ENCODE measurements around the gene PLA2G10. TPM values are rescaled to one million over a fixed set of nuclear protein-coding genes. Genes with fewer than 3 reads are reported as not detected.
"Not testable (repeated sequence)": the region's sequence is repeated elsewhere in the genome, so short reads cannot be mapped to it uniquely, and the experiment has no call there.

Gene PLA2G10
- total and polyA plus RNA-seq, 2 experiments from 2014 or later = 0.30 to 2.3 TPM

- no peak for DNase-seq (ENCODE audit: low spot score)
- TF ChIP-seq EZH2phosphoT487 (IDR thresholded peaks at IDR 0.05; ENCODE audit: low read depth, severe bottlenecking, unreplicated experiment) (no peak), CTCF (IDR thresholded peaks at IDR 0.05; ENCODE audit: poor library complexity) (no peak), EZH2 (IDR thresholded peaks at IDR 0.05; ENCODE audit: borderline replicate concordance) (no peak)
- H3K4me1 ChIP-seq (ENCODE audit: insufficient read depth) = peaks cover 35% of the 10 kb centered on the region
- H3K36me3 ChIP-seq (replicated peaks; ENCODE audit: insufficient read depth, low read depth) = no peaks in the 10 kb centered on the region
- H4K20me1 ChIP-seq (ENCODE audit: insufficient read depth, poor library complexity, severe bottlenecking) = peaks cover 18% of the 10 kb centered on the region
- no peaks in the 10 kb centered on the region for H3K27me3 ChIP-seq
- 72% methylated on average over 7 of the region's 7 CpGs for WGBS (ENCODE audit: low lambda C conversion rate, missing lambda C conversion rate)
- no peak overlapping the region for H2AFZ ChIP-seq
- H3K79me2 ChIP-seq = peaks cover 68% of the 10 kb centered on the region
- H3K4me3 ChIP-seq = no peak overlapping the region
- H3K27ac ChIP-seq = peak overlapping the region; percentile 93
- no peaks in the 10 kb centered on the region for H3K9me3 ChIP-seq (ENCODE audit: low read depth)
- no peaks in the 10 kb centered on the region for H3K9me2 ChIP-seq (replicated peaks; ENCODE audit: insufficient read depth)
- peak overlapping the region; percentile 89 for H3K4me2 ChIP-seq
Observed at GRCh38 chr16:14634389-14634725, 59.8 kb downstream of the PLA2G10 start.

- peaks cover 47% of the 10 kb centered on the region for H3K4me1 ChIP-seq (ENCODE audit: insufficient read depth)
- no peak for TF ChIP-seq EZH2phosphoT487 (IDR thresholded peaks at IDR 0.05; ENCODE audit: low read depth, severe bottlenecking, unreplicated experiment)
- no peak for TF ChIP-seq CTCF (IDR thresholded peaks at IDR 0.05; ENCODE audit: poor library complexity)
- no peak for TF ChIP-seq EZH2 (IDR thresholded peaks at IDR 0.05; ENCODE audit: borderline replicate concordance)
Observed at GRCh38 chr16:14632693-14633569, 61.2 kb downstream of the PLA2G10 start, which contains the start of gene BFAR. BFAR (plus strand) TSS chr16:14632951; CDS start chr16:14644347, 11,396 bp downstream.

GRCh38 chr16:14630620-14631330 is 63.3 kb downstream of the PLA2G10 start:
- H4K20me1 ChIP-seq (ENCODE audit: insufficient read depth, poor library complexity, severe bottlenecking) = peaks cover 17% of the 10 kb centered on the region
- 90% methylated on average over 29 of the region's 29 CpGs for WGBS (ENCODE audit: low lambda C conversion rate, missing lambda C conversion rate)
- not testable (repeated sequence) for H3K27me3 ChIP-seq; H3K9me2 ChIP-seq (replicated peaks; ENCODE audit: insufficient read depth); DNase-seq (ENCODE audit: low spot score); H3K9me3 ChIP-seq (ENCODE audit: low read depth); H3K4me3 ChIP-seq; H3K36me3 ChIP-seq (replicated peaks; ENCODE audit: insufficient read depth, low read depth)
- peak overlapping the region; percentile 95 for H2AFZ ChIP-seq
- H3K4me1 ChIP-seq (ENCODE audit: insufficient read depth) = peaks cover 32% of the 10 kb centered on the region
- peak overlapping the region; percentile 97 for H3K27ac ChIP-seq
- H3K79me2 ChIP-seq = peaks cover 61% of the 10 kb centered on the region
- H3K4me2 ChIP-seq = peak overlapping the region; percentile 78

More at GRCh38 chr16:14632693-14633569, 61.2 kb downstream of the PLA2G10 start, which contains the start of gene BFAR:
- H3K79me2 ChIP-seq = peaks cover 68% of the 10 kb centered on the region
- peak within 1 kb of the TSS; percentile 77 for H2AFZ ChIP-seq
- no peaks in the 10 kb centered on the region for H3K9me2 ChIP-seq (replicated peaks; ENCODE audit: insufficient read depth)
- H3K27ac ChIP-seq = peak within 1 kb of the TSS; percentile 97
- peaks cover 18% of the 10 kb centered on the region for H4K20me1 ChIP-seq (ENCODE audit: insufficient read depth, poor library complexity, severe bottlenecking)
- H3K9me3 ChIP-seq (ENCODE audit: low read depth) = no peaks in the 10 kb centered on the region
- H3K4me3 ChIP-seq = peak within 1 kb of the TSS; percentile 87
- peak; percentile 99 for DNase-seq (ENCODE audit: low spot score)
- peak within 1 kb of the TSS; percentile 89 for H3K4me2 ChIP-seq
- no peaks in the 10 kb centered on the region for H3K27me3 ChIP-seq
- WGBS (ENCODE audit: low lambda C conversion rate, missing lambda C conversion rate) = under 1% methylated on average over 64 of the region's 69 CpGs
- H3K36me3 ChIP-seq (replicated peaks; ENCODE audit: insufficient read depth, low read depth) = no peaks in the 10 kb centered on the region
